Astrocyte (in vitro differentiated cells and primary cell): Measurements from ENCODE around the gene ENTPD2.

Experiments used
- EZH2 ChIP-seq: IDR thresholded peaks from 2 replicates; pipeline ENCODE4 v1.6.1; 2012; ENCODE audit warnings: mild to moderate bottlenecking, low read length, inconsistent platforms; ENCODE audit not compliant: insufficient read depth
- TF ChIP-seq, protein P1 (sequence below): IDR thresholded peaks from 2 replicates; pipeline ENCODE4 v1.5.1; 2011; ENCODE audit warnings: low read depth, mild to moderate bottlenecking, inconsistent platforms, low read length, moderate library complexity; ENCODE audit not compliant: insufficient read depth

DNA sequence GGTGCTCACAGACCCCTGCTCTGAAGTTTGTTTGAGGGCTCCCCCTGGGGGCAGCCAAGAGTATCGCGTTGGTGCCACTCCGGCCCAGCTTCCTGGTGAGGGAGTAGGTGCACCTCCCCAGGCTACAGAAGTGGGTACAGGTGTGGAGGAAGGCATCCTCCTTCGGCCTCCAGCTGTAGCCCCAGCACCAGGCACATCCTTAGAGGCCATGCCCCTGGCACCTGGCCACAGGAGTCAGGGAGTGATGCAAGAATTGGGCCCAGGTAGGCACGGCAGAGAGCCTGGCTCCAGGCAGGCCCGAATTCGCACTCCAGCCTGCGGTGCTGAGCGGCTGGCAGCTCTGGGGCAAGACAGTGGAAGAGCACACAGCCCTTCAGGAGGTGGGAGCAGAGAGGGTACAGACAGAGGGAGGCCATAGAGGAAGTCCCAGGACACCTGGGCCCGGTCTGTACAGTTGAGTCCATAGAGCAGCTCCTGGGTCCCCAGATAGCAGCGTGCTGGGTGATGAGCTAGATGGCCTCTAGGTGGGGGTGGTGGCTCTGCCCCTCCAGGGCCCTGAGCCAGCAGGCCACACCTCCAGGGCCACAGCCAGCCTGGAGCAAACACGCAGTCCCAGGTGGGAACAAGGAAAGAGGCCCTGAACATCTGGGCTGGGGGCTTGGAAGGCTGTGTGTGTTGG lies 14.1 kb upstream of the ENTPD2 start:
- TF ChIP-seq EZH2 = no peak
- TF ChIP-seq, protein P1, sequence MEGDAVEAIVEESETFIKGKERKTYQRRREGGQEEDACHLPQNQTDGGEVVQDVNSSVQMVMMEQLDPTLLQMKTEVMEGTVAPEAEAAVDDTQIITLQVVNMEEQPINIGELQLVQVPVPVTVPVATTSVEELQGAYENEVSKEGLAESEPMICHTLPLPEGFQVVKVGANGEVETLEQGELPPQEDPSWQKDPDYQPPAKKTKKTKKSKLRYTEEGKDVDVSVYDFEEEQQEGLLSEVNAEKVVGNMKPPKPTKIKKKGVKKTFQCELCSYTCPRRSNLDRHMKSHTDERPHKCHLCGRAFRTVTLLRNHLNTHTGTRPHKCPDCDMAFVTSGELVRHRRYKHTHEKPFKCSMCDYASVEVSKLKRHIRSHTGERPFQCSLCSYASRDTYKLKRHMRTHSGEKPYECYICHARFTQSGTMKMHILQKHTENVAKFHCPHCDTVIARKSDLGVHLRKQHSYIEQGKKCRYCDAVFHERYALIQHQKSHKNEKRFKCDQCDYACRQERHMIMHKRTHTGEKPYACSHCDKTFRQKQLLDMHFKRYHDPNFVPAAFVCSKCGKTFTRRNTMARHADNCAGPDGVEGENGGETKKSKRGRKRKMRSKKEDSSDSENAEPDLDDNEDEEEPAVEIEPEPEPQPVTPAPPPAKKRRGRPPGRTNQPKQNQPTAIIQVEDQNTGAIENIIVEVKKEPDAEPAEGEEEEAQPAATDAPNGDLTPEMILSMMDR = peak; percentile 67
